ENCODE results near the gene PPL.

PPL gene

GRCh38 chr16:4944333-4945281 is 7.7 kb upstream of the PPL start (continued):
- TF ChIP-seq ZFHX2 (tag by site-specific recombination; conservative IDR thresholded peaks at IDR 0.05) (peak; percentile 85), SP2 (tag by site-specific recombination; IDR thresholded peaks at IDR 0.05) (peak; percentile 58), REST (tag by site-specific recombination; IDR thresholded peaks at IDR 0.05) (peak; percentile 47), ZNF571 (tag by site-specific recombination; IDR thresholded peaks at IDR 0.05) (no peak), ZSCAN23 (tag by site-specific recombination; IDR thresholded peaks at IDR 0.05) (peak; percentile 98), ZBTB21 (tag by site-specific recombination; IDR thresholded peaks at IDR 0.05) (peak; percentile 93), ZNF157 (tag by site-specific recombination; IDR thresholded peaks at IDR 0.05) (no peak), PRDM4 (tag by site-specific recombination; IDR thresholded peaks at IDR 0.05) (peak; percentile 71), ZNF544 (tag by site-specific recombination; IDR thresholded peaks at IDR 0.05) (no peak), ZNF398 (tag by site-specific recombination; IDR thresholded peaks at IDR 0.05) (peak; percentile 95), PRDM10 (tag by site-specific recombination; IDR thresholded peaks at IDR 0.05) (peak; percentile 92), YY2 (tag by site-specific recombination; IDR thresholded peaks at IDR 0.05) (no peak), ZBTB10 (tag by site-specific recombination; IDR thresholded peaks at IDR 0.05) (peak; percentile 89), ZNF239 (tag by site-specific recombination; IDR thresholded peaks at IDR 0.05) (no peak), ZNF311 (tag by site-specific recombination; IDR thresholded peaks at IDR 0.05; ENCODE audit: borderline replicate concordance) (no peak), ZNF837 (tag by site-specific recombination; IDR thresholded peaks at IDR 0.05) (no peak), ZNF211 (tag by site-specific recombination; IDR thresholded peaks at IDR 0.05; ENCODE audit: low read depth) (no peak), ZNF214 (tag by site-specific recombination; IDR thresholded peaks at IDR 0.05; ENCODE audit: borderline replicate concordance) (no peak), SETDB1 (IDR thresholded peaks at IDR 0.05; ENCODE audit: insufficient read length, low read length) (no peak), ZNF302 (tag by site-specific recombination; IDR thresholded peaks at IDR 0.05; ENCODE audit: low read depth) (no peak), INSM2 (tag by site-specific recombination; IDR thresholded peaks at IDR 0.05) (peak; percentile 81), ZNF514 (tag by site-specific recombination; IDR thresholded peaks at IDR 0.05) (no peak)

Data from HEK293 (cell line).